Neural progenitor cell (in vitro differentiated cells): ENCODE measurements around the gene UNC5A. TPM values are rescaled to one million over a fixed set of nuclear protein-coding genes. Genes with fewer than 3 reads are reported as not detected.

ENCODE experiments used
- DNase-seq: peaks from one replicate; pipeline ENCODE4 v3.0.0-alpha.2; 2016; ENCODE audit warnings: low spot score
- H2AFZ ChIP-seq: fragments of 200-600 bp; sonication (generic); replicated peaks from 2 replicates; pipeline ENCODE4 v1.6.1; 2016; ENCODE audit warnings: antibody characterized with exemption
- H3F3A ChIP-seq: fragments of 200-600 bp; sonication (generic); 2 replicates; pipeline ENCODE4 v1.6.1; 2016; ENCODE audit warnings: antibody characterized with exemption, low read depth
- H3K27ac ChIP-seq: fragments of 200-600 bp; sonication (generic); 2 replicates; pipeline ENCODE4 v1.5.1; 2016; ENCODE audit warnings: mild to moderate bottlenecking
- H3K27me3 ChIP-seq: fragments of 200-600 bp; sonication (generic); 2 replicates; pipeline ENCODE4 v1.6.1; 2016; ENCODE audit warnings: mild to moderate bottlenecking, moderate library complexity
- H3K36me3 ChIP-seq: fragments of 200-600 bp; sonication (generic); 2 replicates; pipeline ENCODE4 v1.5.1; 2016
- H3K4me1 ChIP-seq: fragments of 200-600 bp; sonication (generic); 2 replicates; pipeline ENCODE4 v1.6.1; 2016; ENCODE audit warnings: mixed run types
- H3K4me2 ChIP-seq: fragments of 200-600 bp; sonication (generic); 2 replicates; pipeline ENCODE4 v1.6.1; 2016
- H3K4me3 ChIP-seq: fragments of 200-600 bp; sonication (generic); 2 replicates; pipeline ENCODE4 v1.5.1; 2016
- H3K79me2 ChIP-seq: fragments of 200-600 bp; sonication (generic); 2 replicates; pipeline ENCODE4 v1.6.1; 2016; ENCODE audit warnings: low read depth
- H3K9ac ChIP-seq: fragments of 200-600 bp; sonication (generic); 2 replicates; pipeline ENCODE4 v1.6.1; 2016
- H3K9me3 ChIP-seq: fragments of 200-600 bp; sonication (generic); 2 replicates; pipeline ENCODE4 v1.5.1; 2016; ENCODE audit warnings: low read depth
- H4K20me1 ChIP-seq: fragments of 200-600 bp; sonication (generic); 2 replicates; pipeline ENCODE4 v1.6.1; 2016; ENCODE audit warnings: low read depth
- H3K27ac Mint-ChIP-seq: 3 replicates; pipeline ENCODE4 v1.8.0; 2021; ENCODE audit warnings: mixed read lengths
- H3K27me3 Mint-ChIP-seq: 2 replicates; pipeline ENCODE4 v1.8.0; 2022; ENCODE audit warnings: low read depth, mild to moderate bottlenecking, inconsistent platforms, moderate library complexity, mixed read lengths; ENCODE audit not compliant: insufficient read depth
- H3K36me3 Mint-ChIP-seq: 3 replicates; pipeline ENCODE4 v1.8.0; 2021; ENCODE audit warnings: mixed read lengths
- H3K4me1 Mint-ChIP-seq: 3 replicates; pipeline ENCODE4 v1.8.0; 2021; ENCODE audit warnings: mixed read lengths
- H3K4me3 Mint-ChIP-seq: 3 replicates; pipeline ENCODE4 v1.8.0; 2021; ENCODE audit warnings: mild to moderate bottlenecking, moderate library complexity, mixed read lengths
- H3K9me3 Mint-ChIP-seq: 3 replicates; pipeline ENCODE4 v1.8.0; 2020; ENCODE audit warnings: mixed read lengths
- EZH2 ChIP-seq: fragments of 200-600 bp; sonication (generic); IDR thresholded peaks from 2 replicates; pipeline ENCODE4 v1.6.1; 2017; ENCODE audit warnings: antibody characterized with exemption, mild to moderate bottlenecking, moderate library complexity
- EZH2phosphoT487 ChIP-seq: fragments of 200-600 bp; sonication (generic); IDR thresholded peaks from 2 replicates; pipeline ENCODE4 v1.6.1; 2017; ENCODE audit warnings: antibody characterized with exemption
- total RNA-seq: library from RNA; depleted of rRNA; stranded (reverse); fragments of >200 nt; gene quantifications from 2 replicates; pipeline ENCODE4 v1.2.3, GENCODE V29; 2015; ENCODE audit warnings: low replicate concordance
- TF ChIP-seq, protein P1 (sequence below): fragments of 200-600 bp; sonication (generic); IDR thresholded peaks from 2 replicates; pipeline ENCODE4 v1.5.1; 2017; ENCODE audit warnings: antibody characterized with exemption, mild to moderate bottlenecking

Gene UNC5A
- total RNA-seq, 1 donor from 2014 or later = 1.2 TPM

DNA sequence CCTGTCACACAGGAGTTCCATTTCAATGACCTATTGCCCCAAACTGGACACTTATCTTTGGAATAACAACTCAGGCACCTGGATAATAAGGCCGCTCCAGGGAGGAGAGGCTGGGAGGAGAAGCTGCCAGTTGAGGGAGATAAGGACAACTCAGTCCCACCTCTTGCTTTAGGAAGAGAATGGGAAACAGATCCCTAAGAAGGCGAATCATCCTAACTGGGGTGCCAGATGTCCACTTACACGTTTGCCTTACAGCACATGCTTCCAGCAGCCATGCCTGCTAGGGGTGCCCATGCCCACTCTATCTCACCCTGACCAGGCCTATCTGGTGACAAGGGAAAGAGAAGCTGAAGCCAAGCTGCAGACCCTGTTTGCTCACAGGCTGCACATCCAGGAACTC lies 82.3 kb downstream of the UNC5A start:
- no peak overlapping the region for H2AFZ ChIP-seq
- H4K20me1 ChIP-seq = no peaks in the 10 kb centered on the region
- no peak overlapping the region for H3K27ac Mint-ChIP-seq
- H3K4me2 ChIP-seq = no peak overlapping the region
- peaks cover 18% of the 10 kb centered on the region for H3K27me3 Mint-ChIP-seq
- H3K4me1 ChIP-seq = no peaks in the 10 kb centered on the region
- TF ChIP-seq EZH2phosphoT487 (no peak), EZH2 (no peak)
- TF ChIP-seq, protein P1, sequence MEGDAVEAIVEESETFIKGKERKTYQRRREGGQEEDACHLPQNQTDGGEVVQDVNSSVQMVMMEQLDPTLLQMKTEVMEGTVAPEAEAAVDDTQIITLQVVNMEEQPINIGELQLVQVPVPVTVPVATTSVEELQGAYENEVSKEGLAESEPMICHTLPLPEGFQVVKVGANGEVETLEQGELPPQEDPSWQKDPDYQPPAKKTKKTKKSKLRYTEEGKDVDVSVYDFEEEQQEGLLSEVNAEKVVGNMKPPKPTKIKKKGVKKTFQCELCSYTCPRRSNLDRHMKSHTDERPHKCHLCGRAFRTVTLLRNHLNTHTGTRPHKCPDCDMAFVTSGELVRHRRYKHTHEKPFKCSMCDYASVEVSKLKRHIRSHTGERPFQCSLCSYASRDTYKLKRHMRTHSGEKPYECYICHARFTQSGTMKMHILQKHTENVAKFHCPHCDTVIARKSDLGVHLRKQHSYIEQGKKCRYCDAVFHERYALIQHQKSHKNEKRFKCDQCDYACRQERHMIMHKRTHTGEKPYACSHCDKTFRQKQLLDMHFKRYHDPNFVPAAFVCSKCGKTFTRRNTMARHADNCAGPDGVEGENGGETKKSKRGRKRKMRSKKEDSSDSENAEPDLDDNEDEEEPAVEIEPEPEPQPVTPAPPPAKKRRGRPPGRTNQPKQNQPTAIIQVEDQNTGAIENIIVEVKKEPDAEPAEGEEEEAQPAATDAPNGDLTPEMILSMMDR = no peak
- H3K27ac ChIP-seq = no peak overlapping the region
- no peak overlapping the region for H3K9ac ChIP-seq
- peak; percentile 0 for DNase-seq
- no peaks in the 10 kb centered on the region for H3K4me1 Mint-ChIP-seq
- no peaks in the 10 kb centered on the region for H3K9me3 ChIP-seq
- H3K9me3 Mint-ChIP-seq = no peaks in the 10 kb centered on the region
- H3F3A ChIP-seq = no peaks in the 10 kb centered on the region
- H3K4me3 Mint-ChIP-seq = no peak overlapping the region
- no peaks in the 10 kb centered on the region for H3K27me3 ChIP-seq
- no peaks in the 10 kb centered on the region for H3K36me3 Mint-ChIP-seq
- no peak overlapping the region for H3K4me3 ChIP-seq
- H3K79me2 ChIP-seq = no peaks in the 10 kb centered on the region
- no peaks in the 10 kb centered on the region for H3K36me3 ChIP-seq

DNA sequence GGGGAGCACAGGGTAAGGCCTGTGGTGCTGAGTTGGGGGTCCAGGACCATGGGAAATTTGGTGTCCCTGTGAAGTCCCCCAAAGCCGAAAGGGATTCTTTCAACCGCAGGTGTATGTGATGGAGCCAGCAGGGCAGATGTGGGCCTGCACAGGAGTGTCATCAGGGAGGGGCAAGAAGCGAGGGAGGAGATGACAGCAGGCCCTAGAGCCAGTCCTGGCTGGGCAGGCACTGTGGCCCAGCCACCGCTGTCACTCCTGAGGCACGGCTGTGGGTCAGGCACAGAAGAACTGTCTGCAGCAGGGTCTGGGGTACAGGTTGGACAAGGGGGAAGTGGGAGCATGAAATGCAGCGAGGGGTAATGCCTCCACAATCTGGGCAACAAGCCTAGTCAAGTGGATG lies 83.9 kb downstream of the UNC5A start:
- H3K9me3 Mint-ChIP-seq = no peaks in the 10 kb centered on the region
- H3K27me3 Mint-ChIP-seq = peaks cover 11% of the 10 kb centered on the region
- H3K9me3 ChIP-seq = no peaks in the 10 kb centered on the region
- TF ChIP-seq, protein P1 = no peak
- TF ChIP-seq EZH2phosphoT487 (no peak), EZH2 (no peak)
- H3K4me3 Mint-ChIP-seq = peak overlapping the region; percentile 57
- no peak overlapping the region for H3K4me2 ChIP-seq
- H2AFZ ChIP-seq = no peak overlapping the region
- no peaks in the 10 kb centered on the region for H3K36me3 Mint-ChIP-seq
- no peaks in the 10 kb centered on the region for H3K79me2 ChIP-seq
- H4K20me1 ChIP-seq = no peaks in the 10 kb centered on the region
- H3K36me3 ChIP-seq = no peaks in the 10 kb centered on the region
- H3K27ac ChIP-seq = no peak overlapping the region
- H3F3A ChIP-seq = no peaks in the 10 kb centered on the region
- no peak overlapping the region for H3K9ac ChIP-seq
- H3K27me3 ChIP-seq = no peaks in the 10 kb centered on the region
- no peaks in the 10 kb centered on the region for H3K4me1 ChIP-seq
- no peaks in the 10 kb centered on the region for H3K4me1 Mint-ChIP-seq
- DNase-seq = no peak
- peak overlapping the region; percentile 43 for H3K27ac Mint-ChIP-seq
- no peak overlapping the region for H3K4me3 ChIP-seq

- no peak overlapping the region for H3K27ac ChIP-seq
- H3K9ac ChIP-seq = no peak overlapping the region
- H3K4me3 ChIP-seq = no peak overlapping the region
- H3K27me3 Mint-ChIP-seq = peaks cover 15% of the 10 kb centered on the region
- no peaks in the 10 kb centered on the region for H3K27me3 ChIP-seq
- H3K36me3 Mint-ChIP-seq = no peaks in the 10 kb centered on the region
- H3F3A ChIP-seq = no peaks in the 10 kb centered on the region
- H3K79me2 ChIP-seq = no peaks in the 10 kb centered on the region
- no peaks in the 10 kb centered on the region for H3K4me1 ChIP-seq
- no peaks in the 10 kb centered on the region for H3K36me3 ChIP-seq
- TF ChIP-seq EZH2phosphoT487 (no peak), EZH2 (no peak)
- TF ChIP-seq, protein P1 = no peak
- DNase-seq = no peak
- H3K9me3 Mint-ChIP-seq = no peaks in the 10 kb centered on the region
- no peak overlapping the region for H3K4me3 Mint-ChIP-seq
- H4K20me1 ChIP-seq = no peaks in the 10 kb centered on the region
- no peak overlapping the region for H2AFZ ChIP-seq
- H3K4me2 ChIP-seq = no peak overlapping the region
- no peak overlapping the region for H3K27ac Mint-ChIP-seq
- no peaks in the 10 kb centered on the region for H3K9me3 ChIP-seq
- H3K4me1 Mint-ChIP-seq = no peaks in the 10 kb centered on the region
Observed at GRCh38 chr5:176895831-176896230, 85.5 kb downstream of the UNC5A start.

DNA sequence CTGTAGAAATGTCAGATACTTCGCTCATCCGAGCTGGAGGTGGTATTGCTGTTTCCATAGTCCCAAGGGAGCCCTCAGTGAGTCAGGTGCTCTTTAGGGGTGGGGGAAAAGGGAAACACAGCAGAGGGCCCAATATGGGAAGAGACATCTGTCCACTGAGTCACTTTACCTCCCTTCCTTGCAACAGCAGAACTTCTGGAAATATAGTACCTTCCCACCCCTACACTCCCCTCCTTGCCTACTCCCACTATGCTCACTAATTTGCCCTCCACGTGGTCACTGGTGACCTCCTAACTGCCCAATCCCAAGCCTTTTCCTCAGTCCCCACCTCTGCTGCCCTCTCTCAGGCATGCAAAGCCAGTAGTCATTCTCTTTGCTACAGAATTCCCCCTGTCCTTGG lies 86.9 kb downstream of the UNC5A start:
- Mint-ChIP-seq H3K27ac (no peak overlapping the region), H3K27me3 (peaks cover 9% of the 10 kb centered on the region), H3K4me3 (no peak overlapping the region), H3K36me3 (peaks cover 6% of the 10 kb centered on the region), H3K9me3 (no peaks in the 10 kb centered on the region), H3K4me1 (no peaks in the 10 kb centered on the region)
- no peaks in the 10 kb centered on the region for H3K79me2 ChIP-seq
- H3K4me2 ChIP-seq = no peak overlapping the region
- H3K36me3 ChIP-seq = no peaks in the 10 kb centered on the region
- H3K27me3 ChIP-seq = no peaks in the 10 kb centered on the region
- DNase-seq = no peak
- H3K27ac ChIP-seq = no peak overlapping the region
- no peaks in the 10 kb centered on the region for H4K20me1 ChIP-seq
- no peak overlapping the region for H2AFZ ChIP-seq
- H3K9ac ChIP-seq = no peak overlapping the region
- H3K4me3 ChIP-seq = no peak overlapping the region
- H3F3A ChIP-seq = no peaks in the 10 kb centered on the region
- H3K9me3 ChIP-seq = no peaks in the 10 kb centered on the region
- TF ChIP-seq EZH2 = no peak
- TF ChIP-seq, protein P1 = no peak
- no peaks in the 10 kb centered on the region for H3K4me1 ChIP-seq
